ENCODE results near the gene SLC25A21. TPM values are rescaled to one million over a fixed set of nuclear protein-coding genes. Genes with fewer than 3 reads are reported as not detected.
"Not testable (repeated sequence)": the region's sequence is repeated elsewhere in the genome, so short reads cannot be mapped to it uniquely, and the experiment has no call there.

SLC25A21 gene
- total and polyA plus RNA-seq, 10 of the 15 experiments (the other 5 are each of a cell fraction or from before 2014, with no cell fraction given): 0.06 to 0.72 (median 0.17) TPM; not detected in 3

GRCh38 chr14:37205623-37206605, 33.5 kb upstream of the SLC25A21 start:
- H3K27me3 ChIP-seq (replicated peaks in 1 of 2; ENCODE audit: control insufficient read depth in 2 of 2, insufficient read depth in 2 of 2, low read length in 1 of 2); H3K4me3 ChIP-seq; POLR2A ChIA-PET; FAIRE-seq; SMC1A ChIA-PET (ENCODE audit: uncharacterized antibody, unreplicated experiment); H3K4me2 ChIP-seq (ENCODE audit: control insufficient read depth, insufficient read depth); CTCF ChIA-PET; H3K9ac ChIP-seq (ENCODE audit: control insufficient read depth, insufficient read depth, low read length); H3K9me3 ChIP-seq (replicated peaks; ENCODE audit: control insufficient read depth, insufficient read depth, low read length); intact Hi-C loops (cut with micrococcal nuclease; ENCODE audit: unreplicated experiment); H3K4me1 ChIP-seq (ENCODE audit: control insufficient read depth, insufficient read depth, low read length); DNase-seq (ENCODE audit: low read depth, low spot score); H3K27ac ChIP-seq (ENCODE audit: control insufficient read depth, insufficient read depth); ATAC-seq; BruUV-seq (replicated peaks); H3K79me2 ChIP-seq (ENCODE audit: control insufficient read depth, insufficient read depth, low read length); H2AFZ ChIP-seq (ENCODE audit: control insufficient read depth, low read depth, low read length); H3K36me3 ChIP-seq (ENCODE audit: control insufficient read depth in 2 of 2, insufficient read depth in 2 of 2, low read length in 1 of 2); RAD21 ChIA-PET (ENCODE audit: unreplicated experiment); H4K20me1 ChIP-seq (ENCODE audit: control insufficient read depth, insufficient read depth); in situ Hi-C loops (cut with MboI): not testable (repeated sequence)
- 50% methylated on average over 7 of the region's 7 CpGs for WGBS (ENCODE audit: insufficient coverage, insufficient replicate concordance, low lambda C conversion rate, missing lambda C conversion rate)

- FAIRE-seq (no peak), DNase-seq (ENCODE audit: low read depth, low spot score) (no peak), ATAC-seq (no peak)
- no peaks in the 10 kb centered on the region for H4K20me1 ChIP-seq (ENCODE audit: control insufficient read depth, insufficient read depth)
- H3K27ac ChIP-seq (ENCODE audit: control insufficient read depth, insufficient read depth): no peak overlapping the region
- in situ Hi-C loops (cut with MboI): no loop called here
- ChIA-PET SMC1A (ENCODE audit: uncharacterized antibody, unreplicated experiment) (no interaction called here), RAD21 (ENCODE audit: unreplicated experiment) (no interaction called here), POLR2A (no interaction called here), CTCF (no interaction called here)
- no peaks in the 10 kb centered on the region for H3K4me1 ChIP-seq (ENCODE audit: control insufficient read depth, insufficient read depth, low read length)
- no peak overlapping the region for H3K4me2 ChIP-seq (ENCODE audit: control insufficient read depth, insufficient read depth)
- no peaks in the 10 kb centered on the region for H3K27me3 ChIP-seq (replicated peaks in 1 of 2; ENCODE audit: control insufficient read depth in 2 of 2, insufficient read depth in 2 of 2, low read length in 1 of 2)
- H3K9ac ChIP-seq (ENCODE audit: control insufficient read depth, insufficient read depth, low read length): no peak overlapping the region
- H3K4me3 ChIP-seq: no peak overlapping the region
- 100% methylated on average over 1 of the region's 1 CpG for WGBS (ENCODE audit: insufficient coverage, insufficient replicate concordance, low lambda C conversion rate, missing lambda C conversion rate)
- BruUV-seq (replicated peaks): no TSS peak
- H3K9me3 ChIP-seq (replicated peaks; ENCODE audit: control insufficient read depth, insufficient read depth, low read length): no peaks in the 10 kb centered on the region; the same call in 2 of the 3 replicates
- no peaks in the 10 kb centered on the region for H3K79me2 ChIP-seq (ENCODE audit: control insufficient read depth, insufficient read depth, low read length)
- H2AFZ ChIP-seq (ENCODE audit: control insufficient read depth, low read depth, low read length): no peak overlapping the region
- H3K36me3 ChIP-seq (ENCODE audit: control insufficient read depth in 2 of 2, insufficient read depth in 2 of 2, low read length in 1 of 2): no peaks in the 10 kb centered on the region
- intact Hi-C loops (cut with micrococcal nuclease; ENCODE audit: unreplicated experiment): no loop called here
- TF ChIP-seq ATF7 (IDR thresholded peaks at IDR 0.05; ENCODE audit: low read depth) (no peak), CUX1 (IDR thresholded peaks at IDR 0.05; ENCODE audit: insufficient replicate concordance, low read depth, low read length) (no peak), MTA3 (IDR thresholded peaks at IDR 0.05; ENCODE audit: borderline replicate concordance, low read length) (no peak), MYC (IDR thresholded peaks at IDR 0.05; ENCODE audit: insufficient read depth, insufficient read length, insufficient replicate concordance, low read length, severe bottlenecking) (no peak), SMC3 (IDR thresholded peaks at IDR 0.05; ENCODE audit: borderline replicate concordance, low read length) (no peak), ZZZ3 (IDR thresholded peaks at IDR 0.05; ENCODE audit: control insufficient read depth, insufficient read length, low read depth) (no peak), BCLAF1 (IDR thresholded peaks at IDR 0.05) (no peak)
Observed at GRCh38 chr14:37203423-37203822, 31.0 kb upstream of the SLC25A21 start.

Measured in GM12878 (cell line).